NCI-H1436 (cell line): Measurements from ENCODE around the gene STAG3.
"Not testable (repeated sequence)": the region's sequence is repeated elsewhere in the genome, so short reads cannot be mapped to it uniquely, and the experiment has no call there.

Experiments
- DNase-seq: peaks from one replicate; lab custom pipeline; 2025; lab: John Stamatoyannopoulos, UW

The STAG3 gene, protein sequence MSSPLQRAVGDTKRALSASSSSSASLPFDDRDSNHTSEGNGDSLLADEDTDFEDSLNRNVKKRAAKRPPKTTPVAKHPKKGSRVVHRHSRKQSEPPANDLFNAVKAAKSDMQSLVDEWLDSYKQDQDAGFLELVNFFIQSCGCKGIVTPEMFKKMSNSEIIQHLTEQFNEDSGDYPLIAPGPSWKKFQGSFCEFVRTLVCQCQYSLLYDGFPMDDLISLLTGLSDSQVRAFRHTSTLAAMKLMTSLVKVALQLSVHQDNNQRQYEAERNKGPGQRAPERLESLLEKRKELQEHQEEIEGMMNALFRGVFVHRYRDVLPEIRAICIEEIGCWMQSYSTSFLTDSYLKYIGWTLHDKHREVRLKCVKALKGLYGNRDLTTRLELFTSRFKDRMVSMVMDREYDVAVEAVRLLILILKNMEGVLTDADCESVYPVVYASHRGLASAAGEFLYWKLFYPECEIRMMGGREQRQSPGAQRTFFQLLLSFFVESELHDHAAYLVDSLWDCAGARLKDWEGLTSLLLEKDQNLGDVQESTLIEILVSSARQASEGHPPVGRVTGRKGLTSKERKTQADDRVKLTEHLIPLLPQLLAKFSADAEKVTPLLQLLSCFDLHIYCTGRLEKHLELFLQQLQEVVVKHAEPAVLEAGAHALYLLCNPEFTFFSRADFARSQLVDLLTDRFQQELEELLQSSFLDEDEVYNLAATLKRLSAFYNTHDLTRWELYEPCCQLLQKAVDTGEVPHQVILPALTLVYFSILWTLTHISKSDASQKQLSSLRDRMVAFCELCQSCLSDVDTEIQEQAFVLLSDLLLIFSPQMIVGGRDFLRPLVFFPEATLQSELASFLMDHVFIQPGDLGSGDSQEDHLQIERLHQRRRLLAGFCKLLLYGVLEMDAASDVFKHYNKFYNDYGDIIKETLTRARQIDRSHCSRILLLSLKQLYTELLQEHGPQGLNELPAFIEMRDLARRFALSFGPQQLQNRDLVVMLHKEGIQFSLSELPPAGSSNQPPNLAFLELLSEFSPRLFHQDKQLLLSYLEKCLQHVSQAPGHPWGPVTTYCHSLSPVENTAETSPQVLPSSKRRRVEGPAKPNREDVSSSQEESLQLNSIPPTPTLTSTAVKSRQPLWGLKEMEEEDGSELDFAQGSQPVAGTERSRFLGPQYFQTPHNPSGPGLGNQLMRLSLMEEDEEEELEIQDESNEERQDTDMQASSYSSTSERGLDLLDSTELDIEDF

GRCh38 chr7:100177045-100178001 is at the start of gene STAG3, which contains the start of gene GPC2:
STAG3 (plus strand) TSS chr7:100177918; CDS start chr7:100180557, 2,639 bp downstream.
GPC2 (minus strand) TSS chr7:100177381; CDS start chr7:100177199, 182 bp downstream.
- peak; percentile 96 for DNase-seq

DNA sequence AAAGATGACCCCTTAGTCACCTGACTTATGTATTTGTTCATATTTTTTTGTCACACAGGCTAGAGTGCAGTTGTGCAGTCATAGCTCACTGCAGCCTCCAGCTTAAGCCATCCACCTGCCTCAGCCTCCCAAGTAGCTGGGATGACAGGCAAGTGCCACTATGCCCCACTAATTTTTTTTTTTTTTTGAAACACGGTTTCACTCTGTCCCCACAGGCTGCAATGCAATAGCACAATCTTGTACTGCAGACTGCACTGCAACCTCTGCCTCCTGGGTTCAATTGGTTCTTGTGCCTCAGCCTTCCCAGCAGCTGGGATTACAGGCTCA is 49.1 kb upstream of the STAG3 start:
- DNase-seq = no peak

DNA sequence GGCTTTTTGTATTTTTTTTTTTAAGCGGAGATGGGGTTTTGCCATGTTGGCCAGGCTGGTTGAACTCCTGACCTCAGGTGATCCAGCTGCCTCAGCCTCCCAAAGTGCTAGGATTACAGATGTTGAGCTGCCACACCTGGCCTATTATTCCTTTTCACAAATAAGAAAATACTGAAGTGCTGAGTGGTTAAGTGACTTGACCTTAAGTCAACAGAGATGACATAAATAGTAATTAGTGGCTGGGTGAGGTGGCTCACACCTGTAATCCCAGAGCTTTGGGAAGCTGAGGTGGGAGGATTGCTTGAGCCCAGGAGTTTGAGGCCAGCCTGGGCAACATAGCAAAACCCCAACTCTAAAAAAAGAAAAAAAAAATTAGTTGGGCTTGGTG is 47.5 kb upstream of the STAG3 start:
- DNase-seq = not testable (repeated sequence)

DNA sequence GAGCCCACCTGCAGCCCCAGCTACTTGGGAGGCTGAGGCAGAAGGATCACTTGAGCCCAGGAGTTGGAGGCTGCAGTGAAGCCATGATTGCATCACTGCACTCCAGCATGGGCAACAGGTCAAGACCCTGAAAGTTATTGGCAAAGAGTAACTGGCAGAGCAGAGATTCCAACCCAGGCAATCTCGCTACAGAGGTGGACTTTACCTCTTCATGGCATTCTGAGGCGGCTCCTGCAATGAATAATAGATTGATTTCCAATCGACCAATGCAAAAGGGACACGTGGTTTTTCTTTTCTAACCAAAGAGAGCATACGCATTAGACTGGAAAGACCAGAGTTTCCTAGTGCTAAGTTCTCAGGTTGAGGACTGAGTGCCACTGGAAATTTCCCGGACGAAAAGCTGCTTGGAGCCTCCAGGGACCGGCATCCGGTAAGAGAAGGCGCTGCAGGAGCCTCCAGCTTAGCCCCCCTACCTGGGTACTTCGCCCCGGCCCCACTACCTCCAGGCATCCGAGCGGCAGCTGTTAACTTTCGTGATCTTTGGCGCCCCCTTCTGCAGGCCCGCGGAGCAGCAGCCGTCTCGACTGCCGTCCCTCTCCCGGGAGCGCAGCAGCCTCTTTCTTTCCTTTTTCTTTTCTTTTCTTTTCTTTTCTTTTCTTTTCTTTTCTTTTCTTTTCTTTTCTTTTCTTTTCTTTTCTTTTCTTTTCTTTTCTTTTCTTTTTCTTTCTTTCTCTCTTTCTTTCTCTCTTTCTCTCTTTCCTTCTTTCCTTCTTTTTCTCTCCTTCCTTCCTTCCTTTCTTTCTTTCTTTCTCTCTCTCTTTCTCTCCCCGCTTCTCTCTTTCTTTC is 46.9 kb upstream of the STAG3 start:
- peak; percentile 76 for DNase-seq

- no peak for DNase-seq
Observed at GRCh38 chr7:100132126-100132525, 45.6 kb upstream of the STAG3 start.

GRCh38 chr7:100132697-100133151 is 45.0 kb upstream of the STAG3 start:
- peak; percentile 60 for DNase-seq

GRCh38 chr7:100137851-100138760 is 39.6 kb upstream of the STAG3 start:
- DNase-seq = peak; percentile 19

- DNase-seq = no peak
Observed at GRCh38 chr7:100141555-100141949, 36.2 kb upstream of the STAG3 start.

- DNase-seq = no peak
Observed at GRCh38 chr7:100142461-100142860, 35.3 kb upstream of the STAG3 start.

DNA sequence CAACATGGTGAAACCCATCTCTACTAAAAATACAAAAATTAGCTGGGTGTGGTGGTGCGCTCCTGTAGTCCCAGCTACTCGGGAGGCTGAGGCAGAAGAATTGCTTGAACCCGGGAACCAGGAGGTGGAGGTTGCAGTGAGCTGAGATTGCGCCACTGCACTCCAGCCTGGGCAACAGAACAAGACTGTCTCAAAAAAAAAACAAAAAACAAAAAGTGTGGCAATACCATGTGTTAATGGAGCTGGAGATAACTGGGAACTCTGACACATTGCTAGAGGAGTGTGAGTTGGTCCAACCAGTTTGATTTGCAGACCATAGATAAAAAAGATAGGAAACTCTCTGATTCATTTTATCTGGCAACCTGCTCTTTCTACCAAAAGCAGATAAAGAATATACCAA is 31.4 kb upstream of the STAG3 start:
- DNase-seq = not testable (repeated sequence)

DNA sequence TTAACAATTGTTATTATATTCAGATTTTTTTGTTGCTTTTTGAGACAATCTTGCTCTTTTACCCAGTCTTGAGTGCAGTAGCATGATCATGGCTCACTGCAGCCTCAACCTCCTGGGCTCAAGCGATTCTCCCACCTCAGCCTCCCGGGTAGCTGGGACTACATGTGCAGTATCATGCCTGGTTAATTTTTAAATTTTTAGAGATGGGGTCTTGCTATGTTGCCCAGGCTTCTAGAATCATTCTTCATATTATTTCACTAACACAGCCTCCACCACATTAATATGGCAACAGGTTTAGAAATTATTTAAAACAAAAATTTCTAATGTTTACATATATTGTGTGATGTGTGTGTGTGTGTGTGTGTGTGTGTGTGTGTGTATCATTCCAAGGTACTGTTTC is 30.4 kb upstream of the STAG3 start:
- DNase-seq = no peak

- DNase-seq = no peak
Observed at GRCh38 chr7:100148225-100148558, 29.5 kb upstream of the STAG3 start.

GRCh38 chr7:100148559-100149328 is 29.0 kb upstream of the STAG3 start, which contains the start of gene LAMTOR4:
LAMTOR4 (plus strand) TSS chr7:100148918; CDS start chr7:100148973, 55 bp downstream.
- peak; percentile 98 for DNase-seq

- DNase-seq = no peak
Observed at GRCh38 chr7:100152404-100152803, 25.3 kb upstream of the STAG3 start.

GRCh38 chr7:100152937-100153666 is 24.6 kb upstream of the STAG3 start:
- no peak for DNase-seq

DNA sequence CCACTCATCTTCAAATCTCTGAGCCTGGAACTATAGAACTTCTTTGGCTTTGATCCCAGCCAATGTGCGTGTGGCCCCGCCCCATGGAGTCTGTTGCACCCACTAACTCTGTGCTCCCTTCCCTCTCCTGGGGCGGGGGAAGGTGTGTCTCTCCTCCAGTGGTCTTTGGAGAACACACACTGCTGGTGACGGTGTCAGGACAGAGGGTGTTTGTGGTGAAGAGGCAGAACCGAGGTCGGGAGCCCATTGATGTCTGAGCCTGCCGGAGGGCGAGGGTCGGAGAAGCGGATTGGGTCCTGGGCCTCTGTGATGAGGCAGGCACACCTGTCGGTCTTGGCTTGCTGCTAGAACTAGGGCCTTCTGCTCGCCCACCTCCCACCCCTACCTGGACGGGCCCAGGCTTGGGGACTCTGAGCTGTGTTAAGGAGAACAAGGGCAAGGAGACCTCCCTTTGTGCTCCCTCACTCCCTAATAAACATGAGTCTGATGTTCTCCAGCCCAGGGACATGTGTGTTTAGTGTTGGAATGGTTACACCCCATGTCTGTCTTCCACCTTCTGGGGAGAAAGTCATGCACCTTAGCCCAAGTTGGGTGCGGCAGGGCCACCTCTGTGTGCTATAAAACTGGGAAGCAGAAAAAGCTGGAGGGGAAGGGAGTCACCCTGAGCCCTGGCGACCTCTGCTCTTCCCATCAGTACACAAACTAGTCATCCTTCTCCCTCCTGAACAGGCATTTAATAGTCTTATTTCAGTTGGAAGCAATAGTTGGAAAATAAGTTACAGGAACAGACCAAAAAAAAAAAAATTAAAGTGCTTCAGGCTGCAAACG is 23.8 kb upstream of the STAG3 start:
- DNase-seq = no peak
